Heart right ventricle (tissue), 16 donors: ENCODE data around the gene SOX14. TPM values are rescaled to one million over a fixed set of nuclear protein-coding genes. Genes with fewer than 3 reads are reported as not detected.

Experiments used
- ATAC-seq, 8 donors: fragments of 200-7000 bp; cut with Tn5 transposase; one replicate each; pipeline ENCODE4 v1.9.1; 2020; ENCODE audit warnings: mild to moderate bottlenecking in 8 of 8, moderate library complexity in 8 of 8, moderate number of reproducible peaks in 1 of 8
- DNase-seq, 2 donors: peaks; one replicate each; pipeline ENCODE4 v3.0.0-alpha.2; 2020
- H3K27ac ChIP-seq, 10 donors: fragments of 200-600 bp; sonication (generic) in 2 of 10; one replicate each; pipeline versions ENCODE4 v1.5.0 to v1.8.0; 2020 to 2022; ENCODE audit warnings: mild to moderate bottlenecking in 3 of 10
- H3K27me3 ChIP-seq, 7 donors: fragments of 200-600 bp; one replicate each; pipeline ENCODE4 v1.8.0; 2021 to 2022; ENCODE audit warnings: mild to moderate bottlenecking in 2 of 7
- H3K36me3 ChIP-seq, 9 donors: fragments of 200-600 bp; sonication (generic) in 1 of 9; one replicate each; pipeline versions ENCODE4 v1.5.0 to v1.8.0; 2020 to 2022; ENCODE audit warnings: mild to moderate bottlenecking in 2 of 9
- H3K4me1 ChIP-seq, 9 donors: fragments of 200-600 bp; sonication (generic) in 1 of 9; one replicate each; pipeline versions ENCODE4 v1.5.0 to v1.8.0; 2020 to 2022; ENCODE audit warnings: mild to moderate bottlenecking in 4 of 9
- H3K4me3 ChIP-seq, 10 donors: fragments of 200-600 bp; sonication (generic) in 2 of 10; one replicate each; pipeline versions ENCODE4 v1.5.0 to v1.8.0; 2020 to 2022; ENCODE audit warnings: mild to moderate bottlenecking in 7 of 10, moderate library complexity in 2 of 10
- H3K9me3 ChIP-seq, 11 donors: fragments of 200-600 bp in 10 of 11; sonication (generic) in 2 of 11; one replicate each; pipeline versions ENCODE4 v1.5.0 to v1.8.0; 2013 to 2022; ENCODE audit warnings: mild to moderate bottlenecking in 2 of 11, control low read depth in 1 of 11, moderate library complexity in 1 of 11
- CTCF ChIP-seq, 9 donors: fragments of 200-600 bp; sonication (generic) in 2 of 9; IDR thresholded peaks; one replicate each; pipeline versions ENCODE4 v1.5.0 to v1.8.0; 2021 to 2022; ENCODE audit warnings: antibody characterized with exemption in 9 of 9, mild to moderate bottlenecking in 5 of 9, moderate library complexity in 1 of 9
- WGBS, 2 donors: extraction: QIAGEN DNeasy Blood & Tissue Kit; methylation state at CpG; one replicate each; pipeline ENCODE4 v1.1.7; 2013; ENCODE audit warnings: inconsistent platforms in 1 of 2; 5-methylcytosine and 5-hydroxymethylcytosine counted together
- intact Hi-C, 10 donors: fragments of 100-400 bp; cut with DNase I; formaldehyde crosslinking; loops; one replicate each; pipeline versions ENCODE4 v1.11.1 to v1.14.2; 2022
- polyA plus RNA-seq, 2 donors: library from polyadenylated mRNA; stranded (reverse); fragments of 200-250 nt; gene quantifications; one replicate each; pipeline ENCODE4 v1.2.3, GENCODE V29; 2013
- total RNA-seq, 10 donors: library from RNA; stranded (reverse); fragmentation: NEBNext Ultra II Directional in 3 of 10; extraction: Animal tissue kit (Norgen Biotek cat#: 25700) in 3 of 10; gene quantifications; one replicate each; pipeline versions ENCODE4 v1.2.1 to v1.2.4, GENCODE V29; 2021 to 2023
- donor health status: Arrhythmogenic right ventricular cardiomyopathy.
- donor health status: ischemic (EF 13 %, LVEDD 7.1; RV severe dilation, severe dysfunction).
- donor health status: healthy with polysubstance abuse.
- donor health status: DM: no; HTN: yes; CAD: no.
- donor health status: DM: no; HTN: no; CAD: no.
- donor health status: ischemic (EF 25% LVEDD 6.9; RV normal size, moderate dysfunction).
- donor health status: ischemic (EF 25% LVEDD 5.7; RV mildly dilated, moderate dysfunction).
- donor health status: healthy.
- donor health status: DM: yes; HTN: yes; CAD: no.
- donor health status: Ischemic cardiomyopathy.
- donor health status: ischemic (EF 35%, LVEDD 5.7; RV mildly dilated, moderate dysfunction).
- donor health status: nonischemic (EF 11% LVEDD 7.7; RV severe dilation, severe dysfunction).
- donor health status: DM: yes; HTN: yes; CAD: no.
- donor health status: PGD.
- donor health status: ischemic (EF 29% LVEDD 5.4; RV normal size, mild dysfunction).
- donor health status: nonischemic (EF 23%, LVEDD 6.1; RV moderate dilation, normal function).

The SOX14 gene
- total and polyA plus RNA-seq, 12 donors = not detected

- no peak for DNase-seq
- intact Hi-C loops = no loop called here
- no peak for TF ChIP-seq CTCF (IDR thresholded peaks at IDR 0.05)
- H3K4me3 ChIP-seq = peak overlapping the region in 7 of 10 donors; percentile 19 to 42 (median 28)
- peaks cover 33 to 100% (median 99%) of the 10 kb centered on the region in 7 donors for H3K27me3 ChIP-seq
- ATAC-seq = no peak
- 1% methylated on average over 45 of the region's 45 CpGs for WGBS, 2 donors
- H3K4me1 ChIP-seq = peaks cover 2 to 52% (median 33%) of the 10 kb centered on the region in 9 donors
- H3K36me3 ChIP-seq = no peaks in the 10 kb centered on the region
- no peak overlapping the region for H3K27ac ChIP-seq
- H3K9me3 ChIP-seq = no peaks in the 10 kb centered on the region
Observed at GRCh38 chr3:137770835-137771399, 6.8 kb downstream of the SOX14 start.

DNA sequence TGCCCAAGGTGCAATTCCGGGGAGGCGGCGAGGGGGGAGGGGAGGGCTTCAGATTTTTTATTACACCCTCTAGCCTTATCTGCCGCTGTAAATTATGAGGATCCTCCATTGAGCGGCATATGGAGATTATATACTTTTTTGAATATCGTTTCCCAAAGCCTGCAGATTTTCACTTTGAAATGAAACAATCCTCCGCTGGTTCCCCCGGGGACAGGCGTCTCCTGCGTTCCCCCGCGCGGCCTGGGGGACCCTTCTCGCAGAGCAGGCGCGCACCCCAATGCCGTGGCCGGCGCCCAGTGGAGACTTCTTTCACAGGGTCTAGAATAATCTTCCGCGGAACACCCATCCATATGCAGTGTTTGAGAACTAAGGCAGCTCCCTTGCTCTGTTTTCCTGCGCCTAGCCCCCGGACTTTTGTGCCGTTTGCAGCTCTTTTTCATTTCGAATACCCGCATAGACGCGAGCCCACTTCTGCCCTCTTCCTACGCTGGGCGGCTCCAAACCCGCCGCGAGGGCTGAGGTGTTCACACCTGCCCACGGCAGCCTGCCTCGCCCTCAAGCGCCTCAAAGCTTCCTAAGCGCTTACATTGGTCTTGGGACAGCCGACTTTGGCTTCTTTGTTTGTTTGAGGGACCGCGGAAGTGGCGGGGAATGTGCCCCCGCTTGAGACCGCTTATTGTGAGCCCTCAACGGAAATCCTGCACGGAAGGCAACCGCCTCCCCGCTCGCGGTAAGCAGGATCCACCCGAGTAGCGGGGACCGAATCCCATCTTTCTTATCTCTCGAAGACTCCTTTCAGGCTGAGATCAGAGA is 7.5 kb downstream of the SOX14 start:
- Histone ChIP-seq H3K9me3 (no peaks in the 10 kb centered on the region), H3K4me3 (peak overlapping the region in 8 of 10 donors; percentile 1 to 42 (median 26)), H3K27ac (no peak overlapping the region), H3K4me1 (peaks cover 2 to 52% (median 33%) of the 10 kb centered on the region in 9 donors), H3K36me3 (no peaks in the 10 kb centered on the region), H3K27me3 (peaks cover 33 to 99% (median 97%) of the 10 kb centered on the region in 7 donors)
- no peak for TF ChIP-seq CTCF (IDR thresholded peaks at IDR 0.05)
- 1 to 2% methylated on average over 53 of the region's 53 CpGs for WGBS, 2 donors
- intact Hi-C loops = no loop called here
- ATAC-seq (no peak), DNase-seq (no peak)

GRCh38 chr3:137772214-137772955 is 8.3 kb downstream of the SOX14 start:
- H3K27me3 ChIP-seq = peaks cover 33 to 99% (median 92%) of the 10 kb centered on the region in 7 donors
- 11 to 13% methylated on average over 7 of the region's 7 CpGs for WGBS, 2 donors
- no peak overlapping the region for H3K27ac ChIP-seq
- TF ChIP-seq CTCF (IDR thresholded peaks at IDR 0.05) = no peak
- H3K9me3 ChIP-seq = no peaks in the 10 kb centered on the region
- H3K4me3 ChIP-seq = no peak overlapping the region
- H3K36me3 ChIP-seq = no peaks in the 10 kb centered on the region
- H3K4me1 ChIP-seq = peaks cover 2 to 48% (median 33%) of the 10 kb centered on the region in 9 donors
- DNase-seq = no peak
- intact Hi-C loops = no loop called here
- ATAC-seq = no peak

GRCh38 chr3:137778941-137779340 is 14.8 kb downstream of the SOX14 start:
- H3K27me3 ChIP-seq = peaks cover 0 to 72% (median 42%) of the 10 kb centered on the region in 7 donors
- ATAC-seq = no peak

More at GRCh38 chr3:137778941-137779340, 14.8 kb downstream of the SOX14 start:
- Histone ChIP-seq H3K36me3 (no peaks in the 10 kb centered on the region), H3K27ac (no peak overlapping the region), H3K4me1 (no peaks in the 10 kb centered on the region), H3K9me3 (no peaks in the 10 kb centered on the region), H3K4me3 (no peak overlapping the region)
- intact Hi-C loops = no loop called here
- no peak for TF ChIP-seq CTCF (IDR thresholded peaks at IDR 0.05)
- 19 to 25% methylated on average over 2 of the region's 2 CpGs for WGBS, 2 donors
- DNase-seq = no peak
